ENCODE data around the gene ATP5ME. TPM values are rescaled to one million over a fixed set of nuclear protein-coding genes. Genes with fewer than 3 reads are reported as not detected.
"Not testable (repeated sequence)": the region's sequence is repeated elsewhere in the genome, so short reads cannot be mapped to it uniquely, and the experiment has no call there.

ATP5ME gene
- total and polyA plus RNA-seq, 2 of the 13 experiments (the other 11 are each of a cell fraction or from before 2014, with no cell fraction given): 305 to 753 TPM

GRCh38 chr4:671769-672168 is 2.3 kb downstream of the ATP5ME start:
- H4K20me1 ChIP-seq (ENCODE audit: insufficient read depth, low read length): no peaks in the 10 kb centered on the region; the same call in 1 of the 2 replicates
- peaks cover 3 to 12% of the 10 kb centered on the region in 2 experiments; a peak in 4 of 5 replicates for H3K36me3 ChIP-seq (replicated peaks in 1 of 2; ENCODE audit: control insufficient read depth in 1 of 2, insufficient read depth in 2 of 2, low read length in 2 of 2)
- peaks cover 35% of the 10 kb centered on the region for H3K4me1 ChIP-seq (ENCODE audit: insufficient read depth, low read length)
- no peak overlapping the region for H3K4me2 ChIP-seq (ENCODE audit: low read depth, low read length)
- no peaks in the 10 kb centered on the region for H3K9me3 ChIP-seq (ENCODE audit: low read length)
- no peak for ATAC-seq
- peaks cover 16% of the 10 kb centered on the region for H3K79me2 ChIP-seq (ENCODE audit: insufficient read depth, low read length)
- peaks cover 0 to 4% of the 10 kb centered on the region in 2 experiments; a peak in 2 of 5 replicates for H3K27me3 ChIP-seq (ENCODE audit: control insufficient read depth in 1 of 2, insufficient read depth in 2 of 2, low read length in 2 of 2)
- no CpG with 5 or more reads among the region's 3 CpGs for WGBS (ENCODE audit: low lambda C conversion rate)
- H2AFZ ChIP-seq (ENCODE audit: low read length): no peak overlapping the region
- H3K27ac ChIP-seq (ENCODE audit: extremely low read length, insufficient read depth, low read length): no peak overlapping the region
- DNase-seq (ENCODE audit: low spot score): no peak
- BruUV-seq (replicated peaks): no TSS peak
- intact Hi-C loops (cut with micrococcal nuclease; ENCODE audit: unreplicated experiment) (loop anchor here (10.0 kb wide), 1 partner anchor 197 kb away; no protein-coding TSS in a partner anchor), in situ Hi-C loops (cut with HindIII; ENCODE audit: extremely low pct_ligation_motif_present, low pct_unique_long_range_greater_than_20kb) (no loop called here)
- FAIRE-seq: no peak
- no peak overlapping the region for H3K9ac ChIP-seq (ENCODE audit: insufficient read depth, low read depth, low read length)
- H3K4me3 ChIP-seq (replicated peaks in 1 of 3; ENCODE audit: insufficient read depth in 1 of 3, low read depth in 2 of 3, low read length in 3 of 3): no peak overlapping the region
- CTCF ChIA-PET (ENCODE audit: low intra/inter-chr PET ratio, low total read pairs): no interaction called here
- POLR2A ChIA-PET: no interaction called here
- no peak for TF ChIP-seq MBD4 (IDR thresholded peaks at IDR 0.05; ENCODE audit: borderline replicate concordance, low read length)
- TF ChIP-seq BRCA1 (CRISPR knock-in tag; IDR thresholded peaks at IDR 0.05): no peak
- TF ChIP-seq MNT (IDR thresholded peaks at IDR 0.05): no peak
- TF ChIP-seq RBAK (CRISPR knock-in tag; IDR thresholded peaks at IDR 0.05): no peak
- TF ChIP-seq KLF9 (CRISPR knock-in tag; IDR thresholded peaks at IDR 0.05; ENCODE audit: low read depth): no peak
- no peak for TF ChIP-seq ZNF407 (CRISPR knock-in tag; IDR thresholded peaks at IDR 0.05; ENCODE audit: not compliant biosample characterization)
- no peak for TF ChIP-seq ZBTB7B (CRISPR knock-in tag; IDR thresholded peaks at IDR 0.05)

- H2AFZ ChIP-seq (ENCODE audit: low read length); H3K9ac ChIP-seq (ENCODE audit: insufficient read depth, low read depth, low read length); CTCF ChIA-PET (ENCODE audit: low intra/inter-chr PET ratio, low total read pairs); H4K20me1 ChIP-seq (ENCODE audit: insufficient read depth, low read length); in situ Hi-C loops (cut with HindIII; ENCODE audit: extremely low pct_ligation_motif_present, low pct_unique_long_range_greater_than_20kb); H3K4me2 ChIP-seq (ENCODE audit: low read depth, low read length); H3K4me3 ChIP-seq (replicated peaks in 1 of 3; ENCODE audit: insufficient read depth in 1 of 3, low read depth in 2 of 3, low read length in 3 of 3); H3K9me3 ChIP-seq (ENCODE audit: low read length); DNase-seq (ENCODE audit: low spot score); BruUV-seq (replicated peaks); H3K27ac ChIP-seq (ENCODE audit: extremely low read length, insufficient read depth, low read length); FAIRE-seq; ATAC-seq; POLR2A ChIA-PET: not testable (repeated sequence)
- intact Hi-C loops (cut with micrococcal nuclease; ENCODE audit: unreplicated experiment): loop anchor here (10.0 kb wide), 1 partner anchor 195 kb away; no protein-coding TSS in a partner anchor
- peaks cover 13% of the 10 kb centered on the region for H3K79me2 ChIP-seq (ENCODE audit: insufficient read depth, low read length)
- H3K36me3 ChIP-seq (replicated peaks in 1 of 2; ENCODE audit: control insufficient read depth in 1 of 2, insufficient read depth in 2 of 2, low read length in 2 of 2): peaks cover 3 to 12% of the 10 kb centered on the region in 2 experiments; a peak in 4 of 5 replicates
- H3K27me3 ChIP-seq (ENCODE audit: control insufficient read depth in 1 of 2, insufficient read depth in 2 of 2, low read length in 2 of 2): peaks cover 3 to 22% of the 10 kb centered on the region in 2 experiments; a peak in 4 of 5 replicates
- peaks cover 27% of the 10 kb centered on the region for H3K4me1 ChIP-seq (ENCODE audit: insufficient read depth, low read length)
- 93% methylated on average over 11 of the region's 11 CpGs for WGBS (ENCODE audit: low lambda C conversion rate)
These were observed 4.1 kb downstream of the ATP5ME start for GRCh38 chr4:669806-670559.

All from HepG2 (cell line).